ENCODE results near the gene FTMT.

DNA sequence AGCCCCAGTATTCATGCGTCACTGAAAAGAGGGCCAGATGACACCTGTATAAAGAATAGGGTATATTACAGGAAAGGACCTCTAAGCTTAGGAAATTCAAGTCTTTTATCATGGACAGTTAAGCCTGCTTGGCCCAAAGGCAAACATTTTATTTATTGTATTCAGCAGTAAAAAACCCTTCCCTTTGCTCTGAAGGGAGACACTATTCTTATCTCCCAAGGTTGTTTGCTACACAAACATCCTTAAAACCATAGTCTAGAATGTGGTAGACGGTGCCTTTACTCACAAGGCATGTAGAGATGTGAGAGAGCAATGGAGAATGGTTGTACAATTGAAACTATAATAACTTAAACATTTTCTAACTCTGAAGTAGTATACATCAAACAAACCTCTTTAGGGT lies 33.9 kb downstream of the FTMT start:
- TF ChIP-seq, protein P1, sequence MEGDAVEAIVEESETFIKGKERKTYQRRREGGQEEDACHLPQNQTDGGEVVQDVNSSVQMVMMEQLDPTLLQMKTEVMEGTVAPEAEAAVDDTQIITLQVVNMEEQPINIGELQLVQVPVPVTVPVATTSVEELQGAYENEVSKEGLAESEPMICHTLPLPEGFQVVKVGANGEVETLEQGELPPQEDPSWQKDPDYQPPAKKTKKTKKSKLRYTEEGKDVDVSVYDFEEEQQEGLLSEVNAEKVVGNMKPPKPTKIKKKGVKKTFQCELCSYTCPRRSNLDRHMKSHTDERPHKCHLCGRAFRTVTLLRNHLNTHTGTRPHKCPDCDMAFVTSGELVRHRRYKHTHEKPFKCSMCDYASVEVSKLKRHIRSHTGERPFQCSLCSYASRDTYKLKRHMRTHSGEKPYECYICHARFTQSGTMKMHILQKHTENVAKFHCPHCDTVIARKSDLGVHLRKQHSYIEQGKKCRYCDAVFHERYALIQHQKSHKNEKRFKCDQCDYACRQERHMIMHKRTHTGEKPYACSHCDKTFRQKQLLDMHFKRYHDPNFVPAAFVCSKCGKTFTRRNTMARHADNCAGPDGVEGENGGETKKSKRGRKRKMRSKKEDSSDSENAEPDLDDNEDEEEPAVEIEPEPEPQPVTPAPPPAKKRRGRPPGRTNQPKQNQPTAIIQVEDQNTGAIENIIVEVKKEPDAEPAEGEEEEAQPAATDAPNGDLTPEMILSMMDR (IDR thresholded peaks at IDR 0.05), result no peak
- no peak for TF ChIP-seq POLR2A (IDR thresholded peaks at IDR 0.05)

All from upper lobe of left lung (tissue), 4 donors.